GM12865 (cell line): ENCODE data around the gene TPBG.

ENCODE experiments used
- DNase-seq: peaks from one replicate; pipeline ENCODE4 v3.0.0; 2010; ENCODE audit warnings: low read depth
- H3K4me3 ChIP-seq: 2 replicates; pipeline ENCODE4 v1.5.1; 2011; ENCODE audit warnings: mild to moderate bottlenecking, low read depth, low read length, control low read depth
- TF ChIP-seq, protein P1 (sequence below): IDR thresholded peaks from 2 replicates; pipeline ENCODE4 v1.5.1; 2011; ENCODE audit warnings: low read length, control low read depth, low read depth, inconsistent platforms; ENCODE audit not compliant: insufficient read depth; ENCODE audit errors: missing control alignments

TPBG gene, protein sequence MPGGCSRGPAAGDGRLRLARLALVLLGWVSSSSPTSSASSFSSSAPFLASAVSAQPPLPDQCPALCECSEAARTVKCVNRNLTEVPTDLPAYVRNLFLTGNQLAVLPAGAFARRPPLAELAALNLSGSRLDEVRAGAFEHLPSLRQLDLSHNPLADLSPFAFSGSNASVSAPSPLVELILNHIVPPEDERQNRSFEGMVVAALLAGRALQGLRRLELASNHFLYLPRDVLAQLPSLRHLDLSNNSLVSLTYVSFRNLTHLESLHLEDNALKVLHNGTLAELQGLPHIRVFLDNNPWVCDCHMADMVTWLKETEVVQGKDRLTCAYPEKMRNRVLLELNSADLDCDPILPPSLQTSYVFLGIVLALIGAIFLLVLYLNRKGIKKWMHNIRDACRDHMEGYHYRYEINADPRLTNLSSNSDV

DNA sequence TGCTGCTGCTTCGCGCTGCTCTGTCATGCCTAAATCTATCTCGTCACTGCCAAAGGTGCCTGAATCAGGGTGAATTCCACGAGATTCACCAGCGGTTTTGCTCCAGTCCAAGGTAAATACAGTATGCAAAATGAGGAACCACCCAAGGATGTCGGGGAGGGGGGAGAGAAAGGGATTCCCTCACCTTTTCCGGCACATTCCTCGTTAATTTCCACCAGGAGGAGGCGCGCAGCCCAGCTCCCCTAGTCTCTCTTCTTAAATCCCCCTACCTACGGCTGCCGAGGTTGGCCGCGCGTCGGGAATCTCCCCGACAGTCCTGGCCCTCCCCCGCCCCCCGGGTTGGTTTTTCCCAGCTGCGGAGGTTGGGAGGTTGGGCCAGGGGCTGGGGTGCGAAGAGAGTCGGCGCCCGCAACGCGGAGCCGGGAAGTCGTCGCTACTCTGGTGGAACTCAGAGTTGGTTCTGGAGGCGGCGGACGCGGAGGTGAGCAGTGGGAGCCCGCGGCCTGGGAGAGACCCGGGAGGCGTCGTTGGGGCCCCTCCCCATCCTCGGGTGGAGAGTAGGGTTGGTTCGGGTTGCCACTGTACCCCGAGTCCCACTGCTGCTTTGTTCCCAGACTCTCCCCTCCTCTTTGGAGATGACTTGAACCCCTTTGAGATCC, at the start of gene TPBG:
TSS of gene TPBG (plus strand) at position 390 of the 659 bp plus-strand sequence. CDS start 1,145 bp downstream, outside the sequence.
- TF ChIP-seq, protein P1, sequence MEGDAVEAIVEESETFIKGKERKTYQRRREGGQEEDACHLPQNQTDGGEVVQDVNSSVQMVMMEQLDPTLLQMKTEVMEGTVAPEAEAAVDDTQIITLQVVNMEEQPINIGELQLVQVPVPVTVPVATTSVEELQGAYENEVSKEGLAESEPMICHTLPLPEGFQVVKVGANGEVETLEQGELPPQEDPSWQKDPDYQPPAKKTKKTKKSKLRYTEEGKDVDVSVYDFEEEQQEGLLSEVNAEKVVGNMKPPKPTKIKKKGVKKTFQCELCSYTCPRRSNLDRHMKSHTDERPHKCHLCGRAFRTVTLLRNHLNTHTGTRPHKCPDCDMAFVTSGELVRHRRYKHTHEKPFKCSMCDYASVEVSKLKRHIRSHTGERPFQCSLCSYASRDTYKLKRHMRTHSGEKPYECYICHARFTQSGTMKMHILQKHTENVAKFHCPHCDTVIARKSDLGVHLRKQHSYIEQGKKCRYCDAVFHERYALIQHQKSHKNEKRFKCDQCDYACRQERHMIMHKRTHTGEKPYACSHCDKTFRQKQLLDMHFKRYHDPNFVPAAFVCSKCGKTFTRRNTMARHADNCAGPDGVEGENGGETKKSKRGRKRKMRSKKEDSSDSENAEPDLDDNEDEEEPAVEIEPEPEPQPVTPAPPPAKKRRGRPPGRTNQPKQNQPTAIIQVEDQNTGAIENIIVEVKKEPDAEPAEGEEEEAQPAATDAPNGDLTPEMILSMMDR: peak; percentile 11
- peak within 1 kb of the TSS; percentile 68 for H3K4me3 ChIP-seq
- peak; percentile 72 for DNase-seq

DNA sequence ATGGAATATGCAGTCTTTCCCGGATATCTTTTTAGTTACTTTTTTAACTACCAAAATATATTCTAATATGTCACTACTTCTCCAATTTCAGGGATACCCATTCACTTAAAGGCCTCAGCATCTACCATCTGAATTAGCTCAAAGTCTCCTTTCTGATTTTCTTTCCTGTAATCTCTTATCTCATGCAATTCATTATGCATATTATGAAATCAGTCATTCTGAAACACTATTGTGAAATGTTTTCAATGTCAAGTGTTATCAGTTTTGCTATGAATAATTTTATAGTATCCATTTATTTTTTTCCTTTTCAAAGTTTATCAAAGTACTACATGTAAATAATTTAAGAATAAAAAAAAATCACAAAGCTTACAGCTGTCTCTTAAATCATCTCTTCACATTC, 41.2 kb upstream of the TPBG start:
- TF ChIP-seq, protein P1: no peak
- DNase-seq: no peak
- H3K4me3 ChIP-seq: no peak overlapping the region

DNA sequence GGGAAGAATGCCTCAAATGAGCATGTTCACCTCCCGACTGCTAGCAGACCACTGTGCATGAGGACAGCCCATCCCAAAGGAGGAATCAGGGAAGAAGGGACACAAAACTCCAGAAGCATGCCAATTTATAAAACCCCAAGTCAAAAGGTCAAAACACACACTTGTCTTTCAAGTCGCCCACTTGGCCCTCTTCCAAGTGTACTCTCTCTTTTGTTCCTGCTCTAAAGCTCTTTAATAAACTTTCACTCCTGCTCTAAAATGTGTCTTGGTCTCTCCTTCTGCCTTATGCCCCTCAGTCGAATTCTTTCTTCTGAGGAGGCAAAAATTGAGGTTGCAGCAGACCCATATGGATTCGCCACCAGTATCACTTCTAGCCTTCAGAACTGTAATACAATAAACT, 33.9 kb upstream of the TPBG start:
- H3K4me3 ChIP-seq: no peak overlapping the region
- no peak for DNase-seq
- TF ChIP-seq, protein P1: no peak

DNA sequence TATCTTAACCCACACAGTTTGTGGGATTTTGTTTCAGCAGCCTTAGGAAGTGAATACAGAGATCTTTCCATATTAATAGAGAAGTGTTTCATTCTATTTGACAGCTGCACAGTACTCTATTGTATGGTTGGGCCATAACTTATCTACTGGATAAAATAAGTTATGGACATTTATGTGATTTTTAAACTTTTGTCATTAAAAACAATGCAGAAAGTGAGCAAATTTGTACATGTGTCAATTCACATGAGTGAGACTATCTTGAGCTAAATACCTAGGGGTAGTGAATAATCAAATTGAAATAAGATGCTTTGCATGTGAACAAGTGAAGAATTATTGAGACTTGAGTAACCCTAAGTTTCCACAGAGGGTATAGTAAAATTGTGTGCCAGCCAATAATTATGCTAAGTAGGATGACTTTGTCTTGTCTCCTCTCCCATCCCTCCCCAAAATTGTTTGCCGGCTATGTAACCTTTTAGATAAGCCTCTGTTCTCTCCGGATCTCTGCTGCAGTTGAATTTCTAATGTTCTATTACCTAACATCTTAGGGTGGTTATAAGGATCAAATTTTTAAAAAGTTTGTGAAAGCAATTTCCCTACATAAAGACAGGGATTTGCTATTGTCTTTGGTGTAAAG, 33.3 kb upstream of the TPBG start:
- TF ChIP-seq, protein P1: no peak
- DNase-seq: no peak

DNA sequence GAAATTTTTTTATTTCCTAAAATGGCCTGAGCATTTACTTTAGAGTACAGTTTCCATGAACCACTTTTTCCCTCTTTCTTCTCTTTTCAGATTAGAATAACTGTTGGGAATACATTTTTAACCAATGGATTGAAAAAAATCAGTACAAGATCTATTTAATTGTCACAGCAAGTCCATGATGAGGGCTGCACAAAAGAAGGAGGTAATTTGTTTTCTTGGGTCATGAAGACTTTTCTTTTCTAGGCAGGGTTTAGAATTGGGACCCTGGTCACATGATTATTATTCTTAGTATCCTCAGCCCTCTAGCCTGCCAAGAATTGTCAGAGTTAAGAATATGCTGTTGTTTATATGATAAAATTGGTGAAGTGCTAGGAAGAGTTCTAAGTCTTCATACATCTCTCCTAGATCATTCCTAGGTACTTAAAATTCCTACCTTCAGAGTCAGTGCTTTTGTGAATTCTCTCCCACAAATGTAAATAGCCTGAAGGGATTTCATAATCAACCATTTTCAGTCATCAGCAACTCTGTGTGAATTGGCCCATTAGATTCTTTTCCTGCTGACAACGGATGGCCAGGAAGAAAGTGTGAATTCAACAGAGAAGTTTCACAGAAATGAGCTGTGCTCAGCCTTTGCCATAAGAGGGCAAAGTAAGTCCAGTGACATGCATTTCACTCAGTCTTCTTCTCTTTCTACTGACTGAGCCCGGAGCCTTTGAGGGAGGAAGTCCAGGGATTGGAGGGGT, 32.4 kb upstream of the TPBG start:
- peak; percentile 42 for DNase-seq
- no peak overlapping the region for H3K4me3 ChIP-seq
- TF ChIP-seq, protein P1: peak; percentile 38

More for the DNA sequence above, 33.3 kb upstream of the TPBG start:
- no peak overlapping the region for H3K4me3 ChIP-seq

DNA sequence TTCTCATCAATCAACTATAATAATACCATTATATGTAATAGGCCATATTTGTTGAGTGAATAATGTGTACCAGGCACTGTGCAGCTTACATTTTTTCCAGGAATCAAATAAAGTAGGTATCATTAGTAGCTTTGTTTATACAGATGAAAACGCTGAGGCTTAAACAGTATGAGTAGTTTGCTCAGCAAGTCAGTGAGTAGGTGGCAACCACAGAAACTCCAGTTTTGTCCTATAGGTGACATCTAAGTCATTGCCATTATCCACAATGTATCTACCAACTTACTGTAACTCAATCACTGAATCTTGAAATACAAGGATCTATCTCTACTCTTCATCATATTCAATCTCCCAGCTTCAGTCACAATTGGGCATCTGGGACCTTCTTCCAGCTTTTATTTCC, 29.8 kb upstream of the TPBG start:
- DNase-seq: peak; percentile 16
- no peak overlapping the region for H3K4me3 ChIP-seq
- TF ChIP-seq, protein P1: no peak
